GM12878 (cell line): ENCODE results near the gene CARD11. TPM values are rescaled to one million over a fixed set of nuclear protein-coding genes. Genes with fewer than 3 reads are reported as not detected.

Source experiments
- ATAC-seq: fragments of 200-7000 bp; cut with Tn5 transposase; 3 replicates; pipeline ENCODE4 v1.9.1; 2020; ENCODE audit warnings: mild to moderate bottlenecking, moderate library complexity
- BruUV-seq: library from RNA; stranded (reverse); fragments of 400-500 nt; replicated peaks from 2 replicates; lab custom pipeline; 2021; lab: Mats Ljungman, UMichigan
- CTCF ChIA-PET: fragments of 300-600 bp; sonication (Branson Sonifier 250); formaldehyde crosslinking; extraction: SDS; loops from one replicate; lab custom pipeline; 2021; ENCODE audit warnings: inconsistent platforms; lab: Yijun Ruan, JAX
- POLR2A ChIA-PET: fragments of 350-600 bp; formaldehyde crosslinking; extraction: SDS; loops from one replicate; lab custom pipeline; 2021; ENCODE audit warnings: inconsistent platforms; lab: Charles Lee
- RAD21 ChIA-PET: fragments of 300-600 bp; sonication (Branson Sonifier 250); formaldehyde crosslinking; loops from one replicate; lab custom pipeline; 2023; ENCODE audit warnings: antibody characterized with exemption; ENCODE audit not compliant: unreplicated experiment; lab: Charles Lee
- SMC1A ChIA-PET: fragments of 300-600 bp; sonication (Branson Sonifier 250); formaldehyde crosslinking; loops from one replicate; lab custom pipeline; 2023; ENCODE audit not compliant: unreplicated experiment, uncharacterized antibody; lab: Charles Lee
- DNase-seq: peaks from one replicate; pipeline ENCODE4 v3.0.0-alpha.2; 2011; ENCODE audit warnings: low read depth, low spot score
- FAIRE-seq: peaks from 3 replicates; lab custom pipeline; 2011; peaks lifted over from hg19 to GRCh38; lab: Jason Lieb, UNC
- H2AFZ ChIP-seq: 2 replicates; pipeline ENCODE4 v1.6.0; 2011; ENCODE audit warnings: low read depth, low read length, control low read depth; ENCODE audit not compliant: control insufficient read depth
- H3K27ac ChIP-seq: 2 replicates; pipeline ENCODE4 v1.5.1; 2011; ENCODE audit warnings: control low read depth; ENCODE audit not compliant: control insufficient read depth, insufficient read depth
- H3K27me3 ChIP-seq, 2 experiments: replicated peaks in 1 of 2; 2 replicates each; pipeline versions ENCODE4 v1.6.0 to v1.6.1; 2011; ENCODE audit warnings: low read length in 1 of 2; ENCODE audit not compliant: control insufficient read depth in 2 of 2, insufficient read depth in 2 of 2
- H3K36me3 ChIP-seq, 2 experiments: 2 replicates each; pipeline ENCODE4 v1.5.1; 2011; ENCODE audit warnings: low read length in 1 of 2; ENCODE audit not compliant: control insufficient read depth in 2 of 2, insufficient read depth in 2 of 2
- H3K4me1 ChIP-seq: 2 replicates; pipeline ENCODE4 v1.6.1; 2011; ENCODE audit warnings: mild to moderate bottlenecking, low read length, moderate library complexity, mixed read lengths; ENCODE audit not compliant: control insufficient read depth, insufficient read depth
- H3K4me2 ChIP-seq: 2 replicates; pipeline ENCODE4 v1.6.0; 2011; ENCODE audit warnings: control low read depth; ENCODE audit not compliant: control insufficient read depth, insufficient read depth
- H3K4me3 ChIP-seq: fragments of 200-600 bp; sonication (generic); 2 replicates; pipeline ENCODE4 v1.5.1; 2016
- H3K79me2 ChIP-seq: 2 replicates; pipeline ENCODE4 v1.6.0; 2011; ENCODE audit warnings: low read length; ENCODE audit not compliant: control insufficient read depth, insufficient read depth
- H3K9ac ChIP-seq: 2 replicates; pipeline ENCODE4 v1.8.0; 2011; ENCODE audit warnings: low read length, control low read depth, mixed read lengths; ENCODE audit not compliant: control insufficient read depth, insufficient read depth
- H3K9me3 ChIP-seq: replicated peaks from 3 replicates; pipeline ENCODE4 v1.5.1; 2011; ENCODE audit warnings: mild to moderate bottlenecking, low read length; ENCODE audit not compliant: control insufficient read depth, insufficient read depth
- H4K20me1 ChIP-seq: 2 replicates; pipeline ENCODE4 v1.6.0; 2011; ENCODE audit not compliant: control insufficient read depth, insufficient read depth
- ATF7 ChIP-seq: fragments of 450-650 bp; IDR thresholded peaks from 2 replicates; pipeline ENCODE4 v1.6.1; 2016; ENCODE audit warnings: low read depth, mild to moderate bottlenecking
- CBX3 ChIP-seq: fragments of 200-600 bp; sonication (generic); IDR thresholded peaks from 2 replicates; pipeline ENCODE4 v1.6.1; 2016; ENCODE audit warnings: low read depth, borderline replicate concordance
- CHD2 ChIP-seq: IDR thresholded peaks from 2 replicates; pipeline ENCODE4 v1.6.1; 2011; ENCODE audit warnings: low read depth, low read length, improper control_type of control experiment, borderline replicate concordance
- EZH2 ChIP-seq: IDR thresholded peaks from 2 replicates; pipeline ENCODE4 v1.6.1; 2012; ENCODE audit warnings: low read depth, mild to moderate bottlenecking, control low read depth, inconsistent platforms, low read length, borderline replicate concordance; ENCODE audit not compliant: control insufficient read depth
- HDAC2 ChIP-seq: fragments of 200-600 bp; sonication (generic); IDR thresholded peaks from 2 replicates; pipeline ENCODE4 v1.6.1; 2017
- IRF4 ChIP-seq: IDR thresholded peaks from 2 replicates; pipeline ENCODE4 v1.6.1; 2011; ENCODE audit warnings: low read depth, low read length
- KAT2A ChIP-seq: conservative IDR thresholded peaks from 2 replicates; pipeline ENCODE4 v1.6.1; 2011; ENCODE audit warnings: low read depth, low read length; ENCODE audit not compliant: control insufficient read depth
- KLF5 ChIP-seq: fragments of 450-650 bp; IDR thresholded peaks from 2 replicates; pipeline ENCODE4 v1.6.1; 2014; ENCODE audit warnings: mild to moderate bottlenecking; ENCODE audit not compliant: partially characterized antibody
- NKRF ChIP-seq: fragments of 450-650 bp; conservative IDR thresholded peaks from 2 replicates; pipeline ENCODE4 v1.6.1; 2017; ENCODE audit warnings: mild to moderate bottlenecking, moderate library complexity
- PBX3 ChIP-seq: IDR thresholded peaks from 2 replicates; pipeline ENCODE4 v1.6.1; 2011; ENCODE audit warnings: mild to moderate bottlenecking, low read depth, low read length, moderate library complexity; ENCODE audit not compliant: insufficient replicate concordance
- PML ChIP-seq: IDR thresholded peaks from 2 replicates; pipeline ENCODE4 v1.6.1; 2012; ENCODE audit warnings: low read length, inconsistent platforms
- RB1 ChIP-seq: fragments of 450-650 bp; formaldehyde crosslinking; IDR thresholded peaks from 2 replicates; pipeline ENCODE4 v1.6.1; 2017; ENCODE audit warnings: mild to moderate bottlenecking, borderline replicate concordance
- SMARCA5 ChIP-seq: fragments of 450-650 bp; IDR thresholded peaks from 2 replicates; pipeline ENCODE4 v1.6.1; 2017; ENCODE audit warnings: mild to moderate bottlenecking
- SUZ12 ChIP-seq: fragments of 200-600 bp; sonication (generic); IDR thresholded peaks from one replicate; pipeline ENCODE4 v1.6.1; 2018; ENCODE audit warnings: antibody characterized with exemption, mild to moderate bottlenecking; ENCODE audit not compliant: unreplicated experiment
- USF1 ChIP-seq: IDR thresholded peaks from 2 replicates; pipeline ENCODE4 v1.6.1; 2011; ENCODE audit warnings: borderline replicate concordance, low read depth, mild to moderate bottlenecking, moderate library complexity, mixed read lengths, low read length; ENCODE audit not compliant: insufficient read depth; ENCODE audit errors: extremely low read length
- WRNIP1 ChIP-seq: IDR thresholded peaks from 2 replicates; pipeline ENCODE4 v1.6.1; 2011; ENCODE audit warnings: low read depth, low read length, improper control_type of control experiment, borderline replicate concordance
- YY1 ChIP-seq: IDR thresholded peaks from 2 replicates; pipeline ENCODE4 v1.6.1; 2011; ENCODE audit warnings: low read depth, mild to moderate bottlenecking, low read length
- WGBS: methylation state at CpG from one replicate; pipeline ENCODE4 v1.1.6; 2016; ENCODE audit warnings: low lambda C conversion rate; ENCODE audit not compliant: insufficient replicate concordance, insufficient coverage; ENCODE audit errors: missing lambda C conversion rate; 5-methylcytosine and 5-hydroxymethylcytosine counted together
- in situ Hi-C: fragments of 300-500 bp; cut with MboI; formaldehyde crosslinking; loops from 9 replicates; pipeline ENCODE4 v1.14.3; 2018; ENCODE audit warnings: mixed read lengths
- intact Hi-C: fragments of 100-400 bp; cut with micrococcal nuclease; formaldehyde crosslinking; loops from one replicate; pipeline ENCODE4 v1.14.2; 2022; ENCODE audit not compliant: unreplicated experiment
- polyA plus RNA-seq, 11 experiments: library from polyadenylated mRNA; depleted of rRNA in 4 of 11; unstranded in 6 of 11; stranded (reverse) in 5 of 11; fragments of >200 nt; fragmentation: Nextera tagmentation in 4 of 11; fragmentation: Illumina TruSeq in 1 of 11; extraction: Ambion mirVana in 4 of 11; extraction: Trizol in 1 of 11; gene quantifications; 1 replicate in 1 of 11; 2 replicates in 10 of 11; pipeline versions ENCODE4 v1.2.1 to v1.2.3, GENCODE V29; 2011 to 2016; ENCODE audit warnings: inconsistent platforms in 2 of 11, missing spikeins in 2 of 11, low read depth in 1 of 11
- total RNA-seq, 4 experiments: library from RNA; depleted of rRNA in 3 of 4; stranded (reverse); fragments of >200 nt in 3 of 4; fragmentation: Illumina TruSeq in 1 of 4; extraction: Trizol in 1 of 4; gene quantifications; 2 replicates each; pipeline versions ENCODE4 v1.2.1 to v1.2.3, GENCODE V29; 2013 to 2021

The CARD11 gene
- total and polyA plus RNA-seq, 10 of the 15 experiments (the other 5 are each of a cell fraction or from before 2014, with no cell fraction given), result 0.27 to 72.0 (median 28.4) TPM

GRCh38 chr7:3008386-3008785 lies 35.3 kb downstream of the CARD11 start:
- FAIRE-seq, result no peak
- POLR2A ChIA-PET, result no interaction called here

More at GRCh38 chr7:3008386-3008785, 35.3 kb downstream of the CARD11 start:
- ChIA-PET SMC1A (interaction anchor here (0.7 to 1.7 kb wide), 4 partner anchors 18 to 146 kb away, joined by 3 to 5 read pairs (median 3); no protein-coding TSS in a partner anchor), RAD21 (no interaction called here), CTCF (no interaction called here)
- WGBS, result 58% methylated on average over 2 of the region's 2 CpGs
- peaks cover 4% of the 10 kb centered on the region; the same call in 1 of the 2 replicates for H3K4me1 ChIP-seq
- H3K9ac ChIP-seq, result no peak overlapping the region
- no peak overlapping the region for H2AFZ ChIP-seq
- in situ Hi-C loops, result no loop called here
- H3K36me3 ChIP-seq, result peaks cover 0 to 4% of the 10 kb centered on the region in 2 experiments; a peak in 2 of 4 replicates
- H3K4me3 ChIP-seq, result no peak overlapping the region
- intact Hi-C loops, result no loop called here
- no peak overlapping the region for H3K4me2 ChIP-seq
- no TSS peak for BruUV-seq
- no peak overlapping the region for H3K27ac ChIP-seq
- H3K9me3 ChIP-seq, result no peaks in the 10 kb centered on the region
- H3K27me3 ChIP-seq, result no peaks in the 10 kb centered on the region
- ATAC-seq (no peak), DNase-seq (no peak)
- no peaks in the 10 kb centered on the region; the same call in 1 of the 2 replicates for H3K79me2 ChIP-seq
- H4K20me1 ChIP-seq, result no peaks in the 10 kb centered on the region; the same call in 1 of the 2 replicates
- no peak for TF ChIP-seq PBX3
- TF ChIP-seq USF1, result no peak
- TF ChIP-seq PML, result no peak
- TF ChIP-seq HDAC2, result no peak
- TF ChIP-seq EZH2, result no peak
- TF ChIP-seq YY1, result no peak
- no peak for TF ChIP-seq SUZ12
- no peak for TF ChIP-seq WRNIP1
- TF ChIP-seq RB1, result no peak
- TF ChIP-seq KLF5, result no peak
- TF ChIP-seq IRF4, result no peak
- TF ChIP-seq KAT2A, result no peak
- TF ChIP-seq SMARCA5, result no peak
- no peak for TF ChIP-seq ATF7
- no peak for TF ChIP-seq CHD2
- no peak for TF ChIP-seq CBX3
- TF ChIP-seq NKRF, result no peak
